IMR-90 (cell line): Measurements from ENCODE around the gene TSTD2. TPM values are rescaled to one million over a fixed set of nuclear protein-coding genes. Genes with fewer than 3 reads are reported as not detected.

Source experiments
- ATAC-seq: fragments of 200-7000 bp; cut with Tn5 transposase; 2 replicates; pipeline ENCODE4 v1.9.1; 2020; ENCODE audit warnings: low read depth, mild to moderate bottlenecking, moderate library complexity
- BruUV-seq: library from RNA; stranded (reverse); fragments of 400-500 nt; replicated peaks from 2 replicates; lab custom pipeline; 2021; lab: Mats Ljungman, UMichigan
- CTCF ChIA-PET: fragments of 300-600 bp; formaldehyde crosslinking; extraction: SDS; loops from one replicate; lab custom pipeline; 2021; ENCODE audit warnings: antibody characterized with exemption; lab: Yijun Ruan, JAX
- POLR2A ChIA-PET: fragments of 300-600 bp; sonication (Branson Sonifier 250); formaldehyde crosslinking; loops from one replicate; lab custom pipeline; 2022; ENCODE audit warnings: antibody characterized with exemption; ENCODE audit not compliant: unreplicated experiment; lab: Charles Lee
- DNase-seq: peaks from one replicate; pipeline ENCODE4 v3.0.0; 2013
- H2AFZ ChIP-seq: replicated peaks from 2 replicates; pipeline ENCODE3; 2013; ENCODE audit warnings: low read length, mild to moderate bottlenecking; ENCODE audit not compliant: poor library complexity
- H2AK5ac ChIP-seq: 2 replicates; pipeline ENCODE4 v1.6.1; 2013; ENCODE audit warnings: low read depth, low read length, inconsistent platforms
- H2AK9ac ChIP-seq: replicated peaks from 2 replicates; pipeline ENCODE3; 2013; ENCODE audit warnings: mild to moderate bottlenecking, low read depth, low read length, moderate library complexity; ENCODE audit not compliant: poor library complexity
- H2BK120ac ChIP-seq: 2 replicates; pipeline ENCODE4 v1.6.1; 2013; ENCODE audit warnings: low read depth, low read length, inconsistent platforms
- H2BK15ac ChIP-seq: 3 replicates; pipeline ENCODE4 v1.6.1; 2013; ENCODE audit warnings: low read depth, low read length, inconsistent platforms
- H2BK20ac ChIP-seq: 2 replicates; pipeline ENCODE4 v1.6.1; 2013; ENCODE audit warnings: low read depth, mild to moderate bottlenecking, inconsistent platforms, low read length, moderate library complexity
- H2BK5ac ChIP-seq: 2 replicates; pipeline ENCODE4 v1.6.1; 2013; ENCODE audit warnings: mild to moderate bottlenecking, low read depth, low read length, inconsistent platforms; ENCODE audit not compliant: poor library complexity, severe bottlenecking
- H3K14ac ChIP-seq: replicated peaks from 2 replicates; pipeline ENCODE4 v1.6.1; 2013; ENCODE audit warnings: low read depth, low read length, inconsistent platforms
- H3K18ac ChIP-seq: 2 replicates; pipeline ENCODE4 v1.6.1; 2013; ENCODE audit warnings: low read depth, low read length, control low read depth
- H3K23ac ChIP-seq: 2 replicates; pipeline ENCODE4 v1.6.1; 2013; ENCODE audit warnings: low read depth, low read length, inconsistent platforms
- H3K27ac ChIP-seq: 2 replicates; pipeline ENCODE4 v1.5.1; 2013; ENCODE audit warnings: mild to moderate bottlenecking, control low read depth, low read length; ENCODE audit not compliant: insufficient read depth
- H3K27me3 ChIP-seq: 2 replicates; pipeline ENCODE4 v1.6.1; 2013; ENCODE audit warnings: low read length; ENCODE audit not compliant: control insufficient read depth, insufficient read depth
- H3K36me3 ChIP-seq: 2 replicates; pipeline ENCODE4 v1.6.1; 2013; ENCODE audit warnings: low read length, mixed read lengths; ENCODE audit not compliant: control insufficient read depth, insufficient read depth
- H3K4ac ChIP-seq: 2 replicates; pipeline ENCODE4 v1.6.1; 2013; ENCODE audit warnings: low read depth, low read length, inconsistent platforms
- H3K4me1 ChIP-seq: 2 replicates; pipeline ENCODE4 v1.6.1; 2013; ENCODE audit warnings: low read length, mixed read lengths; ENCODE audit not compliant: control insufficient read depth, insufficient read depth
- H3K4me2 ChIP-seq: 2 replicates; pipeline ENCODE4 v1.6.1; 2013; ENCODE audit warnings: low read depth, mild to moderate bottlenecking, control low read depth, low read length, moderate library complexity
- H3K4me3 ChIP-seq: 2 replicates; pipeline ENCODE4 v1.5.1; 2013; ENCODE audit warnings: low read depth, mild to moderate bottlenecking, control low read depth, low read length, moderate library complexity; ENCODE audit not compliant: insufficient read depth
- H3K56ac ChIP-seq: 2 replicates; pipeline ENCODE4 v1.6.1; 2013; ENCODE audit warnings: low read length, inconsistent platforms; ENCODE audit not compliant: insufficient read depth; ENCODE audit errors: extremely low read depth
- H3K79me1 ChIP-seq, 2 experiments: 2 replicates each; pipeline ENCODE4 v1.6.1; 2013; ENCODE audit warnings: low read length in 2 of 2, inconsistent platforms in 1 of 2, low read depth in 1 of 2
- H3K9ac ChIP-seq: 2 replicates; pipeline ENCODE4 v1.6.1; 2013; ENCODE audit warnings: low read depth, low read length, control low read depth
- H3K9me1 ChIP-seq: 2 replicates; pipeline ENCODE4 v1.6.1; 2013; ENCODE audit warnings: low read length, inconsistent platforms; ENCODE audit not compliant: insufficient read depth
- H3K9me3 ChIP-seq: 2 replicates; pipeline ENCODE4 v1.6.1; 2013; ENCODE audit warnings: low read length; ENCODE audit not compliant: control insufficient read depth, insufficient read depth
- H4K20me1 ChIP-seq: 2 replicates; pipeline ENCODE4 v1.6.1; 2013; ENCODE audit warnings: low read length, inconsistent platforms; ENCODE audit not compliant: insufficient read depth
- H4K5ac ChIP-seq: 2 replicates; pipeline ENCODE4 v1.6.1; 2013; ENCODE audit warnings: mild to moderate bottlenecking, low read depth, low read length, control low read depth
- H4K8ac ChIP-seq, 2 experiments: 2 replicates each; pipeline ENCODE4 v1.6.1; 2013; ENCODE audit warnings: low read depth in 2 of 2, low read length in 2 of 2, control low read depth in 1 of 2, inconsistent platforms in 1 of 2
- H4K91ac ChIP-seq: 2 replicates; pipeline ENCODE4 v1.6.1; 2013; ENCODE audit warnings: low read depth, low read length, inconsistent platforms; ENCODE audit not compliant: insufficient read depth
- CHD1 ChIP-seq: IDR thresholded peaks from 2 replicates; pipeline ENCODE4 v1.6.1; 2012; ENCODE audit warnings: low read depth, low read length, improper control_type of control experiment
- FOS ChIP-seq: fragments of 150-350 bp; IDR thresholded peaks from 2 replicates; pipeline ENCODE4 v1.6.1; 2016; ENCODE audit warnings: low read depth, low read length
- MAFK ChIP-seq: IDR thresholded peaks from 2 replicates; pipeline ENCODE4 v1.6.1; 2012; ENCODE audit warnings: low read depth, low read length, improper control_type of control experiment
- SMC3 ChIP-seq: fragments of 150-350 bp; IDR thresholded peaks from 2 replicates; pipeline ENCODE4 v1.6.1; 2016; ENCODE audit warnings: low read depth, mild to moderate bottlenecking, antibody characterized with exemption, low read length, moderate library complexity
- WGBS, 2 experiments: methylation state at CpG; one replicate each; pipeline versions ENCODE4 v1.1.5 to v1.1.7; 2013; ENCODE audit warnings: missing lambda C conversion rate in 2 of 2; ENCODE audit not compliant: insufficient read length in 1 of 2; ENCODE audit errors: extremely low coverage in 2 of 2; 5-methylcytosine and 5-hydroxymethylcytosine counted together
- dilution Hi-C: fragments of 300-500 bp; cut with HindIII; formaldehyde crosslinking; loops from one replicate; pipeline ENCODE4 v1.14.3; 2018; ENCODE audit warnings: low sequenced_read_pairs; ENCODE audit not compliant: unreplicated experiment
- in situ Hi-C: fragments of 300-500 bp; cut with MboI; formaldehyde crosslinking; loops from 3 replicates; pipeline ENCODE4 v1.14.3; 2019; ENCODE audit warnings: low sequenced_read_pairs, inconsistent platforms, mixed read lengths
- intact Hi-C: fragments of 100-400 bp; cut with micrococcal nuclease; formaldehyde crosslinking; loops from 2 replicates; pipeline ENCODE4 v1.10.0; 2022
- polyA plus RNA-seq, 3 experiments: library from polyadenylated mRNA; depleted of rRNA; stranded (reverse); fragments of >200 nt; gene quantifications; 2 replicates each; pipeline ENCODE4 v1.2.3, GENCODE V29; 2012; ENCODE audit warnings: low replicate concordance in 1 of 3
- total RNA-seq: library from RNA; depleted of rRNA; stranded (reverse); fragments of >200 nt; gene quantifications from 2 replicates; pipeline ENCODE4 v1.2.3, GENCODE V29; 2012
- TF ChIP-seq, protein P1 (sequence below): fragments of 150-350 bp; IDR thresholded peaks from 2 replicates; pipeline ENCODE4 v1.6.1; 2017; ENCODE audit warnings: mild to moderate bottlenecking, antibody characterized with exemption, low read length, low read depth

TSTD2 gene
- total and polyA plus RNA-seq, 2 of the 4 experiments (the other 2 are of a cell fraction), result 11.2 to 16.3 TPM

DNA sequence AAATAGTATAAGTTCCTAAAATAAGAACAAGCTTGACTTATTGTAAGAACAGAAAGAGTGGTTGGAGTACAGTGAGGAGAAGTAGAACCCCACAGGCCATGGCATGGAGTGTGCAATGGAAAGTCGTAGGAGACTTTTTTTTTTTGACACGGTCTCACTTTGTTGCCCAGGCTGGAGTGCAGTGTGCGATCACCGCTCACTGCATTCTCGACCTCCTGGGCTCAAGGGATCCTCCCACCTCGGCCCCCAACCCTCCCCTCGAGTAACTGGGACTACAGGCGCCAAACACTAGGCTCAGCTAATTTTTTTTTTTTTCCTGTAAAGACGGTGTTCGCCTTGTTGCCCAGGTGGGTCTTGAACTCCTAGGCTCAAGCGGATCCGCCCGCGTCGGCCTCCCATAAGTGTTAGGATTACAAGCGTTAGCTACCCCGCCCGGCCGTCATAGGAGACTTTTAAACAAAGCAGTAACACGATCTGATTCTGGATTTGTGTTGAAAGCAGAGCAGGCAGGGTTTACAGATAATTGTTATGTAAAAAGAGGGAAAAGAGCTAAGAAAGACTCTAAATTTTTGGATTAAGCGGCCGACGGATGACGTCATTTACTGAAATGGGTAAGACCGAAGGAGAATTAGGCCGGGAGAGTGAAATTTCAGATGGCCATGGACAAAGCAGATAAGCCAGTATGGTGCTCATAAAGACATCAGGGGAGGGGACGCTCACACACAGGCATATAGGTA lies 752 bp downstream of the TSTD2 start:
- Histone ChIP-seq H3K56ac (peak overlapping the region; percentile 99), H3K4me1 (peaks cover 11% of the 10 kb centered on the region), H3K27me3 (no peaks in the 10 kb centered on the region), H3K9me1 (peaks cover 3% of the 10 kb centered on the region; the same call in 1 of the 2 replicates), H3K4me2 (peak overlapping the region; percentile 85), H2AFZ (peak overlapping the region; percentile 97), H3K36me3 (no peaks in the 10 kb centered on the region), H3K4ac (peak overlapping the region; percentile 94), H4K5ac (peak overlapping the region; percentile 93), H2BK15ac (peak overlapping the region; percentile 93), H4K20me1 (peaks cover 27% of the 10 kb centered on the region), H3K4me3 (peak overlapping the region; percentile 59), H3K9ac (peak overlapping the region; percentile 92), H3K14ac (peak overlapping the region; percentile 92), H2BK5ac (peak overlapping the region; percentile 94), H3K23ac (peak overlapping the region; percentile 99), H3K79me1 (peaks cover 17 to 49% of the 10 kb centered on the region in 2 experiments), H4K8ac (peak overlapping the region; percentile 95 to 98), H4K91ac (peak overlapping the region; percentile 88), H3K18ac (peak overlapping the region; percentile 87), H2AK9ac (peak overlapping the region; percentile 48), H2AK5ac (peak overlapping the region; percentile 79), H3K9me3 (no peaks in the 10 kb centered on the region), H3K27ac (peak overlapping the region; percentile 95), H2BK120ac (peak overlapping the region; percentile 61), H2BK20ac (no peak overlapping the region)
- 1% methylated on average over 14 of the region's 27 CpGs; no CpG with 5 or more reads in 1 of the 2 experiments for WGBS, 2 experiments
- BruUV-seq, result TSS peak; percentile 86
- intact Hi-C loops, result no loop called here
- DNase-seq (peak; percentile 84), ATAC-seq (peak; percentile 2)
- ChIA-PET CTCF (interaction anchor here (1.7 to 1.8 kb wide), 2 partner anchors 34 to 163 kb away, joined by 6 to 7 read pairs; no protein-coding TSS in a partner anchor), POLR2A (interaction anchor here (0.6 kb wide), 1 partner anchor 11 kb away, joined by 4 read pairs; no protein-coding TSS in a partner anchor)
- dilution Hi-C loops, result no loop called here
- TF ChIP-seq SMC3 (no peak), CHD1 (no peak), MAFK (no peak), FOS (no peak)
- TF ChIP-seq, protein P1, sequence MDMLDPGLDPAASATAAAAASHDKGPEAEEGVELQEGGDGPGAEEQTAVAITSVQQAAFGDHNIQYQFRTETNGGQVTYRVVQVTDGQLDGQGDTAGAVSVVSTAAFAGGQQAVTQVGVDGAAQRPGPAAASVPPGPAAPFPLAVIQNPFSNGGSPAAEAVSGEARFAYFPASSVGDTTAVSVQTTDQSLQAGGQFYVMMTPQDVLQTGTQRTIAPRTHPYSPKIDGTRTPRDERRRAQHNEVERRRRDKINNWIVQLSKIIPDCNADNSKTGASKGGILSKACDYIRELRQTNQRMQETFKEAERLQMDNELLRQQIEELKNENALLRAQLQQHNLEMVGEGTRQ, result no peak
- in situ Hi-C loops, result no loop called here
